PC-9 (cell line): ENCODE results near the gene MYO7B. TPM values are rescaled to one million over a fixed set of nuclear protein-coding genes. Genes with fewer than 3 reads are reported as not detected.

Source experiments
- BruUV-seq: library from RNA; stranded (reverse); fragments of 400-500 nt; replicated peaks from 2 replicates; lab custom pipeline; 2021; lab: Mats Ljungman, UMichigan
- CTCF ChIA-PET: fragments of 300-600 bp; sonication (Branson Sonifier 250); formaldehyde crosslinking; loops from one replicate; lab custom pipeline; 2022; ENCODE audit warnings: antibody characterized with exemption; lab: Charles Lee
- POLR2A ChIA-PET: fragments of 300-600 bp; sonication (Branson Sonifier 250); formaldehyde crosslinking; loops from one replicate; lab custom pipeline; 2022; ENCODE audit warnings: antibody characterized with exemption; ENCODE audit not compliant: unreplicated experiment; lab: Charles Lee
- DNase-seq, 2 experiments: peaks; one replicate each; pipeline versions ENCODE4 v3.0.0 to v3.0.0-alpha.2; 2015 to 2022; ENCODE audit warnings: mixed read lengths in 1 of 2
- H2AFZ ChIP-seq: fragments of 200-600 bp; sonication (generic); 2 replicates; pipeline ENCODE4 v1.8.1; 2017; ENCODE audit warnings: antibody characterized with exemption
- H3F3A ChIP-seq: fragments of 200-600 bp; sonication (generic); 2 replicates; pipeline ENCODE4 v1.8.1; 2017; ENCODE audit warnings: antibody characterized with exemption, mild to moderate bottlenecking, low read depth; ENCODE audit not compliant: insufficient read depth
- H3K27ac ChIP-seq: fragments of 200-600 bp; sonication (generic); 2 replicates; pipeline ENCODE4 v1.6.1; 2016; ENCODE audit warnings: mixed run types
- H3K27me3 ChIP-seq: fragments of 200-600 bp; sonication (generic); 2 replicates; pipeline ENCODE4 v1.6.1; 2016; ENCODE audit warnings: low read depth, mixed run types; ENCODE audit not compliant: insufficient read depth
- H3K36me3 ChIP-seq: fragments of 200-600 bp; sonication (generic); 2 replicates; pipeline ENCODE4 v1.6.1; 2016; ENCODE audit warnings: low read depth, mixed run types
- H3K4me1 ChIP-seq: fragments of 200-600 bp; sonication (generic); replicated peaks from 2 replicates; pipeline ENCODE4 v1.6.1; 2016; ENCODE audit warnings: mixed run types; ENCODE audit not compliant: insufficient read depth
- H3K4me2 ChIP-seq: fragments of 200-600 bp; sonication (generic); 2 replicates; pipeline ENCODE4 v1.6.1; 2017; ENCODE audit warnings: mixed run types
- H3K4me3 ChIP-seq: fragments of 200-600 bp; sonication (generic); 2 replicates; pipeline ENCODE4 v1.6.1; 2016; ENCODE audit warnings: mixed run types
- H3K79me2 ChIP-seq: fragments of 200-600 bp; sonication (generic); 2 replicates; pipeline ENCODE4 v1.6.1; 2017; ENCODE audit warnings: low read depth, mixed run types
- H3K9me2 ChIP-seq: fragments of 200-600 bp; sonication (generic); 2 replicates; pipeline ENCODE4 v1.8.1; 2017; ENCODE audit warnings: mild to moderate bottlenecking; ENCODE audit not compliant: insufficient read depth
- H3K9me3 ChIP-seq: fragments of 200-600 bp; sonication (generic); 2 replicates; pipeline ENCODE4 v1.8.1; 2016; ENCODE audit warnings: low read depth; ENCODE audit not compliant: insufficient read depth
- H4K20me1 ChIP-seq: fragments of 200-600 bp; sonication (generic); 2 replicates; pipeline ENCODE4 v1.8.1; 2017; ENCODE audit not compliant: insufficient read depth
- EZH2 ChIP-seq: fragments of 200-600 bp; sonication (generic); IDR thresholded peaks from 2 replicates; pipeline ENCODE4 v1.8.0; 2017; ENCODE audit warnings: antibody characterized with exemption, low read depth
- intact Hi-C: fragments of 100-400 bp; cut with micrococcal nuclease; formaldehyde crosslinking; loops from one replicate; pipeline ENCODE4 v1.10.0; 2022; ENCODE audit not compliant: unreplicated experiment
- total RNA-seq: library from RNA; stranded (reverse); gene quantifications from 2 replicates; pipeline ENCODE4 v1.2.3, GENCODE V29; 2021
- TF ChIP-seq, protein P1 (sequence below): fragments of 200-600 bp; sonication (generic); conservative IDR thresholded peaks from 2 replicates; pipeline ENCODE4 v1.6.1; 2017; ENCODE audit warnings: mixed run types, antibody characterized with exemption, mild to moderate bottlenecking, moderate library complexity

The MYO7B gene
- total RNA-seq, 1 experiment from 2014 or later = not detected

- Histone ChIP-seq H3K36me3 (no peaks in the 10 kb centered on the region), H3F3A (peaks cover 11% of the 10 kb centered on the region; the same call in 1 of the 2 replicates), H3K4me2 (no peak overlapping the region), H3K9me2 (no peaks in the 10 kb centered on the region), H3K4me1 (peaks cover 20% of the 10 kb centered on the region), H4K20me1 (no peaks in the 10 kb centered on the region), H3K27me3 (no peaks in the 10 kb centered on the region), H2AFZ (no peak overlapping the region), H3K9me3 (no peaks in the 10 kb centered on the region), H3K4me3 (no peak overlapping the region), H3K79me2 (no peaks in the 10 kb centered on the region), H3K27ac (no peak overlapping the region)
- no TSS peak for BruUV-seq
- ChIA-PET CTCF (no interaction called here), POLR2A (interaction anchor here (0.6 kb wide), 1 partner anchor 40 kb away, joined by 6 read pairs; no protein-coding TSS in a partner anchor)
- no peak for DNase-seq
- intact Hi-C loops = loop anchor here (10.0 kb wide), 1 partner anchor 317 kb away; no protein-coding TSS in a partner anchor
- TF ChIP-seq, protein P1, sequence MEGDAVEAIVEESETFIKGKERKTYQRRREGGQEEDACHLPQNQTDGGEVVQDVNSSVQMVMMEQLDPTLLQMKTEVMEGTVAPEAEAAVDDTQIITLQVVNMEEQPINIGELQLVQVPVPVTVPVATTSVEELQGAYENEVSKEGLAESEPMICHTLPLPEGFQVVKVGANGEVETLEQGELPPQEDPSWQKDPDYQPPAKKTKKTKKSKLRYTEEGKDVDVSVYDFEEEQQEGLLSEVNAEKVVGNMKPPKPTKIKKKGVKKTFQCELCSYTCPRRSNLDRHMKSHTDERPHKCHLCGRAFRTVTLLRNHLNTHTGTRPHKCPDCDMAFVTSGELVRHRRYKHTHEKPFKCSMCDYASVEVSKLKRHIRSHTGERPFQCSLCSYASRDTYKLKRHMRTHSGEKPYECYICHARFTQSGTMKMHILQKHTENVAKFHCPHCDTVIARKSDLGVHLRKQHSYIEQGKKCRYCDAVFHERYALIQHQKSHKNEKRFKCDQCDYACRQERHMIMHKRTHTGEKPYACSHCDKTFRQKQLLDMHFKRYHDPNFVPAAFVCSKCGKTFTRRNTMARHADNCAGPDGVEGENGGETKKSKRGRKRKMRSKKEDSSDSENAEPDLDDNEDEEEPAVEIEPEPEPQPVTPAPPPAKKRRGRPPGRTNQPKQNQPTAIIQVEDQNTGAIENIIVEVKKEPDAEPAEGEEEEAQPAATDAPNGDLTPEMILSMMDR = no peak
- TF ChIP-seq EZH2 = no peak
These were observed 106.5 kb downstream of the MYO7B start for GRCh38 chr2:127641846-127642507.

DNA sequence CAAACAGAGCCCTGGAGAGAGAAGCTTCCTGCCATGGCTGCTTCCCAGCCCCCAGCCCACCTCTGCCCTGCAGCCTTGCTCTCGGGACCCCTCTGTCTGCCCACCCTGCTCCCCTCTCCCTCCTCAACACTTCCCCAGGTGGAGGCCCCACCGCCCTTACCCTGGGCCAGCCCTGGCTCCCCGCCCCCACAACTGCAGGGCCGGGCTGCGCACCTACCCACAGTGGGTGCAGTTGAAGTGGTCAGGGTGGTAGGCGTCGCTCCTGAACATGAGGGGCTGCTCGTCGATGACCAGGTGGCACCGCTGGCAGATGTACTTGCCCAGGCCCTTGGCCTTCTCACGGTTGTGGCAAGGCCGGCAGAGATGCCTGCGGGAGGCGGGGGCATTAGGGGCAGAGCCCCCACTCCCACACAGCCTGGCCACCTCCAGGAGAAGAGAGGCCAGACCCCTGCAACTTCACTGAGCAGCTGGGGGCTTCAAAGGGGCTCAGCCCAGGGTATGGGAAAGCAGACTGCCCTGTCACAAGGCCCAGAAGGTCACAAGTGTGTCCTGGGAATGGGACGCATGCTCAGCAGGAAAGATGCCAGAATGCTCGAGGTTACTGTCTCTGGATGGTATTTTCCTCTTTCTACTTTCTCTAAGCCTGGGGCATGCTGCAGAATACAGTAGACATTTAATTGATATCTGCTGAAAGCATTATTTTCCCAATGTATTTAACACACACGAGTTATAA is 107.4 kb downstream of the MYO7B start:
- CTCF ChIA-PET = no interaction called here
- H3K4me2 ChIP-seq = no peak overlapping the region

DNA sequence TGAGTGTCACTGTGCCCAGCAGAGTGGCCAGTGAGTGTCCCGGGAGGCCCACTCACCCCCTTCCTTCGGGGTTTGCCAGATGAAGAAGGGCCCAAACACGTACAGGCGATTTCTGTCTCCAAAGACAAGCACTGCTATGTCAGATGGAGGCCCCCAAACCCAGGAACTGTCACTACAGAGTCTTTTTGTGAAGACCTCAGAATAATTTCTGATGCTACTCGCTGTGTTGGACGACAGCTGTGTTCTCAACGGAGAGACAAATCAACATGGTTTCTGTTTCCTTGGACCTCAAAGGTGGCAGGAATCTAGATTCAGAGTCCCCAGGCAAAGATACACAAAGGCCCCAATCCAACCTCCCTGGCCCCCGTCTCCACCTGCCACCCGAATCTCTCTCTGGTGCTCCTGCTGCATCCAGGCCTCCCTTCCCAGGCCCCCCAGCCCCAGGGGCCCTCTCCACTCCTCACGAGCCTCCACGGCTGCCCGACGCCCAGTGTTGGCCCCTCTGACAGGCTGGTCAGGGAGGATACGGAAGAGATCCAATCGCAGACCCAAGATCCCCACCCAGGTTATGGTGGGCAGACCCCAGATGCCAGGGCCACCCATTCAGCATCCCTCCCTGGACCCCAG is 108.1 kb downstream of the MYO7B start:
- no peaks in the 10 kb centered on the region for H4K20me1 ChIP-seq
- no peak overlapping the region for H3K4me2 ChIP-seq
- intact Hi-C loops = loop anchor here (10.0 kb wide), 1 partner anchor 319 kb away; no protein-coding TSS in a partner anchor
- ChIA-PET CTCF (interaction anchor here (0.6 kb wide), 1 partner anchor 166 kb away, joined by 7 read pairs; no protein-coding TSS in a partner anchor), POLR2A (no interaction called here)
- H3K36me3 ChIP-seq = no peaks in the 10 kb centered on the region
- no peak overlapping the region for H3K27ac ChIP-seq
- peaks cover 4% of the 10 kb centered on the region for H3K4me1 ChIP-seq
- DNase-seq = no peak
- H3F3A ChIP-seq = no peaks in the 10 kb centered on the region
- H2AFZ ChIP-seq = no peak overlapping the region
- no peaks in the 10 kb centered on the region for H3K9me2 ChIP-seq
- H3K9me3 ChIP-seq = no peaks in the 10 kb centered on the region
- no peak overlapping the region for H3K4me3 ChIP-seq
- no peaks in the 10 kb centered on the region for H3K27me3 ChIP-seq
- no TSS peak for BruUV-seq
- H3K79me2 ChIP-seq = no peaks in the 10 kb centered on the region
- no peak for TF ChIP-seq EZH2
- TF ChIP-seq, protein P1 = no peak

More for the DNA sequence above, 107.4 kb downstream of the MYO7B start:
- Histone ChIP-seq H3K79me2 (no peaks in the 10 kb centered on the region), H3K27ac (no peak overlapping the region), H4K20me1 (no peaks in the 10 kb centered on the region), H3K4me1 (peaks cover 11% of the 10 kb centered on the region), H2AFZ (no peak overlapping the region), H3K9me3 (no peaks in the 10 kb centered on the region), H3K36me3 (no peaks in the 10 kb centered on the region), H3K27me3 (no peaks in the 10 kb centered on the region), H3F3A (0 out of 2 replicates have a peak, but pooled peaks cover 6% of the 10 kb centered on the region), H3K4me3 (no peak overlapping the region), H3K9me2 (no peaks in the 10 kb centered on the region)
- BruUV-seq = no TSS peak
- TF ChIP-seq, protein P1 = no peak
- no peak for TF ChIP-seq EZH2
- no peak for DNase-seq
- intact Hi-C loops = loop anchor here (10.0 kb wide), 1 partner anchor 318 kb away; no protein-coding TSS in a partner anchor
- POLR2A ChIA-PET = no interaction called here
